ENCODE measurements around the gene TPRG1. TPM values are rescaled to one million over a fixed set of nuclear protein-coding genes. Genes with fewer than 3 reads are reported as not detected.
A peak's percentile ranks its signal among the peaks of the same experiment; 100 is the strongest.

The TPRG1 gene
- total and polyA plus RNA-seq, 8 donors = 0.12 to 4.4 (median 1.2) TPM; not detected in 1

GRCh38 chr3:189186101-189186500 is 14.3 kb downstream of the TPRG1 start:
- Histone ChIP-seq H3K27ac (peak overlapping the region in 2 of 4 donors; percentile 46 to 50), H3K27me3 (no peaks in the 10 kb centered on the region), H3K4me1 (peaks cover 10 to 18% (median 14%) of the 10 kb centered on the region in 3 donors), H3K36me3 (no peaks in the 10 kb centered on the region), H3K9me3 (no peaks in the 10 kb centered on the region), H3K4me3 (no peak overlapping the region)
- no peak for TF ChIP-seq CTCF (IDR thresholded peaks at IDR 0.05)
- FAIRE-seq (no peak), ATAC-seq (peak in 3 of 4 donors; percentile 30 to 78 (median 64)), DNase-seq (peak in 2 of 6 donors; percentile 8 to 63)
- intact Hi-C loops (cut with DNase I) = no loop called here
- 49 to 54% methylated on average over 4 of the region's 4 CpGs for WGBS, 2 donors

- DNase-seq = peak in 3 of 6 donors; percentile 20 to 26 (median 21)
- FAIRE-seq = peak; percentile 70
- ATAC-seq = peak; percentile 95 to 99 (median 98)
- H3K36me3 ChIP-seq = no peaks in the 10 kb centered on the region
- intact Hi-C loops (cut with DNase I) = no loop called here
- no peak for TF ChIP-seq CTCF (IDR thresholded peaks at IDR 0.05)
- no peaks in the 10 kb centered on the region for H3K27me3 ChIP-seq
- peak overlapping the region in 2 of 4 donors; percentile 11 to 69 for H3K27ac ChIP-seq
- no peaks in the 10 kb centered on the region for H3K9me3 ChIP-seq
- H3K4me3 ChIP-seq = no peak overlapping the region
- peaks cover 10 to 18% (median 14%) of the 10 kb centered on the region in 3 donors for H3K4me1 ChIP-seq
These were observed 16.7 kb downstream of the TPRG1 start for GRCh38 chr3:189188466-189188865.

GRCh38 chr3:189192725-189193124 is 21.0 kb downstream of the TPRG1 start:
- DNase-seq (no peak), FAIRE-seq (no peak), ATAC-seq (no peak)
- Histone ChIP-seq H3K36me3 (no peaks in the 10 kb centered on the region), H3K4me1 (peaks cover 8 to 14% (median 10%) of the 10 kb centered on the region in 3 donors), H3K9me3 (no peaks in the 10 kb centered on the region), H3K27ac (no peak overlapping the region), H3K27me3 (no peaks in the 10 kb centered on the region), H3K4me3 (no peak overlapping the region)
- intact Hi-C loops (cut with DNase I) = no loop called here
- TF ChIP-seq CTCF (IDR thresholded peaks at IDR 0.05) = no peak

- DNase-seq (no peak), ATAC-seq (no peak), FAIRE-seq (no peak)
- Histone ChIP-seq H3K9me3 (no peaks in the 10 kb centered on the region), H3K4me3 (no peak overlapping the region), H3K27ac (no peak overlapping the region), H3K4me1 (no peaks in the 10 kb centered on the region), H3K27me3 (no peaks in the 10 kb centered on the region), H3K36me3 (no peaks in the 10 kb centered on the region)
- TF ChIP-seq CTCF (IDR thresholded peaks at IDR 0.05) = no peak
- intact Hi-C loops (cut with DNase I) = no loop called here
- 86 to 93% methylated on average over 5 of the region's 5 CpGs for WGBS, 2 donors
These were observed 23.5 kb downstream of the TPRG1 start for GRCh38 chr3:189195302-189195701.

GRCh38 chr3:189202106-189202505 is 30.3 kb downstream of the TPRG1 start:
- FAIRE-seq (no peak), ATAC-seq (no peak), DNase-seq (no peak)
- no peak overlapping the region for H3K27ac ChIP-seq
- no peaks in the 10 kb centered on the region for H3K27me3 ChIP-seq
- no peak overlapping the region for H3K4me3 ChIP-seq
- intact Hi-C loops (cut with DNase I) = no loop called here
- no peaks in the 10 kb centered on the region for H3K9me3 ChIP-seq
- TF ChIP-seq CTCF (IDR thresholded peaks at IDR 0.05) = no peak
- WGBS, 2 donors = 64 to 65% methylated on average over 6 of the region's 6 CpGs
- no peaks in the 10 kb centered on the region for H3K4me1 ChIP-seq
- no peaks in the 10 kb centered on the region for H3K36me3 ChIP-seq

All from pancreas (tissue), 10 donors.